HG03039 (cell line): ENCODE data around the gene CILP.
A peak's percentile ranks its signal among the peaks of the same experiment; 100 is the strongest.
"Not testable (repeated sequence)": the region's sequence is repeated elsewhere in the genome, so short reads cannot be mapped to it uniquely, and the experiment has no call there.

Experiments
- ATAC-seq: cut with Tn5 transposase; IDR thresholded peaks from one replicate; pipeline ENCODE4 v1.9.1; 2021; ENCODE audit warnings: mild to moderate bottlenecking, moderate library complexity; ENCODE audit not compliant: unreplicated experiment

CILP gene

DNA sequence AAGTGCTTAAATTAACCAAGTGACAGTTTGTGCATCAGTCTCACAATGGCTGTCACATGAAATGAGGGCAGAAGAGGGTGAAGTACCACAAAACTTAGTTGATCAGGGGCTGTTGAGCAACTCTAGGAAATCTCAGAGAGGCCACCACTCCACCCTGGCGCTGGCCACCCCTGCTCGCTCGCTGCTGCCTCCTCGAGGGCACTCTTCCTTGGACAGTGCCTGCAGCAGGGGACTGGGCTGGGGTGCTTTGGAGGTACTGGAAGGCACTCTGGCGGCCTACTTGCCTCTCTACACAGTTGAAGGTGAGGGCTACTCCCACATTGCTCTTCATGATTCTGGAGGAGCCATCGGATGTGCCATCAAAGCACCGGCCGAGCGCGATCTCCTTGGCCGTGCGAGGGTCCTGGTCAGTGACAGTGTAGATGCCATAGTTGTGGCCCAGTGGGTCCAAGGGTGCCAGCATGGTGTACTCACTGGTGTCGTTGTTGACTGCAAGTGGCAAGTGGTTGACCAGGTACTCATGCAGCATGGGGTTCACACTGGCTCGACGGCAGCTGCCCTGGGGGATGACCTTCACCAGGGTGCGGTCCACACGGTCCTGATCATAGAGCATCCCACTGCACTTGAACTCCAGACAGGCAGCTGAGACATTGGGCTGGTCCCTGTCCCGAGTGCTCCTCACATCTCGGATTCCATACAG lies 14.5 kb downstream of the CILP start:
- ATAC-seq, result no peak

GRCh38 chr15:65195548-65195923 lies 15.7 kb downstream of the CILP start:
- ATAC-seq, result no peak

DNA sequence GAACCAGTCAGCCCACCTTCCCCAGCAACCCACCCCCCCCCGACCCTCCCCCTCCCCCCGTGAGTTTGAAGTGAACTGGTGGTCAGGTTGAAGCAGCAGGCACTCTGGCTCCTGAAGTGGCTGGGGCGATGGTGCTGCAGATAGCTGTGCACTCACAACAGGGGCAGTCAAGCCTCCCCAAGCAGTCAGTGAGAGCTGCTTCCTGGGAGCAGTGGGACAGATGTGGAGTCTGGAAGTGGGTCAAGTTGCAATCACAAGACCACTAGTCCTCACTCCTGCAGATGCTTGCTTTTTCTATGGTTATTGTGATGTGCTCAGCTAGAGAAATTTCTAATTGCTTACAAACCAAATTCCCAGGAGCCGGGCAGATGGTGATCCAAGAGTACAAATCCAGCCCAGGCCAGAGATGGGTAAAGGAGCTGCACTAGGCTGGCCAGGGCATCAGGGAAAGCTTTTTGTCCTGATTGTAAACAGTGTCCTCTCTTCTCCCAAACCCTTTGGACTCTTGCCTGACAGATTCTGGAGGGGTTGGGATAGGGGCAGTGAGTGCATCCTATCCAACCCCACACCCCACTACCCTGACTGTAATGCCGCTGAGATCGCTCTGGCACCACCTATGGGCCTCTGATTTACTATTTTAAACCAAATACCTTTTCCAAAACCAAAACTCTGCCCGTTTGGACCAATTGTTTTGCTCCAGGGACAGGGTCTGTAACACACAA lies 16.3 kb downstream of the CILP start:
- no peak for ATAC-seq

- no peak for ATAC-seq
Measured at GRCh38 chr15:65192016-65192415, 19.3 kb downstream of the CILP start.

DNA sequence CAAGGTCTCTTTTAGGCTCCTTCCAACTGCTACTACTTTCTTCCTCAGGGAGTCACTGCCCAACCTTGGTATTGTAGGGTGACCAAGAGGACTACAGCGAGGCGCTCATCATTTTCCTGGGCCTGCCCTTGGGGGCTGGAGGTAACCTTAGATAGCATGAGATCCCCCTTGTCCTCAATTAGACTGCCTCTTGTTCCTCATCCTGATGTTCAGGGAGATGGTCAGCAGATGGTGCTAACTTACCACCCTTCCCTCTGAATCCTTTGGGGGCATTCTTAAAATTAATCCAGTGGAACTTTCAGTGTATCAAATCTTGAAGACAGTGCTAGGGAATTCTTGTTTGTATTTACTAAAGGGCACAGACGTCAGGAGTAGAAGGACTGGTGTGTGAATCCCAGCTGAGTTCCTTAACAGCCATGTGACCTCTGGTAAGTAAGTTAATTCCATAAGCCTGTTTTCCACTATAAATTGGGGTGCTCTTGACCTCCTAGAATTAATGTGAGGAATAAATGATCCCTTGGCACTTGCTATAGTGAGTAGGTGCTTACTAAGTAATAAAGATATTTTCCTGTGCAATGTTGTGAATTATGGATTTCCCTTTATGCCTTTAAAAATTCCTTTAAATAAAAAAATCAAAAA lies 22.1 kb downstream of the CILP start:
- no peak for ATAC-seq

GRCh38 chr15:65188472-65188871 lies 22.8 kb downstream of the CILP start:
- not testable (repeated sequence) for ATAC-seq

GRCh38 chr15:65184868-65185717 lies 26.2 kb downstream of the CILP start, which contains the start of gene CLPX:
TSS of gene CLPX (minus strand) at chr15:65185342. CDS start at chr15:65185153, 189 bp downstream.
- peak; percentile 82 for ATAC-seq

DNA sequence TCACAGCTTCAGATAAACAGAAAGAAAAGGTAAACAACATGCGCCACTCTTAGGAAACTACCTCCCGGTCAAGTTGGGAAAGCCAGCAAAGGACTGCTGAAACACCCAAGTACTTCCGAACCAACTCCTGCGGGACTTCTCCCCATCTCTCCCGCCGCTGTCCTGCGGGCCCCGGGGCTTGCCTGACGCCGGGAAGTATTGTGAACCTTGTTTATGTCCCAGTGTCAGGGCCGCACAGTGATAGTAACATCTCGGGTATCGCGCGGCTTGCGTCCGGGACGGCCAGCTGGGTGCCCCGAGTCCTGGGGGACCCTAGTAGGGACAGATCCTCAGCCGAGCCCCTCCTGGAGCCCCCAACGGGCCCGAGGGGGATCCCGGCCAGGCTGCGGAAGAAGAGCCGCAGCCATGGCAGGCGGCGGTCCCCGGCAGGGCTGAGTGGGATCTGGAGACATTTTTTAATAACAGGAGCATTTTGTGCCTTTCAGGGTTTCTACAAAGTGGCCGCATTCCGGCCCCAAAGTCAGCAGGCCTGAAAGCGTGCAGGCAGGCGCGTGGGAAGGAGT lies 26.9 kb downstream of the CILP start:
- no peak for ATAC-seq

- ATAC-seq, result no peak
Measured at GRCh38 chr15:65183865-65184159, 27.5 kb downstream of the CILP start.

DNA sequence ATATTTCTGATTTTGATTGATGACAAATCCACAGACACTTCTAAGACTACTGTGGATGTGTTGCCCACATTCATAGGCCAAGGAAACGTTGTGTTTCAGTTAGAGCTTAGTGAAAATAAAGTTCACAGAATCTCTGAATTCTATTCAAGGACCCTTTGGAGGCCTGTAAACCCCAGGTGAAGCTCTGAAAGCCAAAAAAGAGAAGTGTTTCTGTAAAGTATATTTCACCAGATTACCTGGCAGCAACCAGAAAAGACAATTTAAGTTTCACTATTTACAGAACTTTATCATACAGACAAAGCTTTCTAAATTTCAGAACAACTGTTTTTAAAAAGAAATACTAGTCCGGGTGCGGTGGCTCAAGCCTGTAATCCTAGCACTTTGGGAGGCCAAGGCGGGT lies 28.7 kb downstream of the CILP start:
- no peak for ATAC-seq

DNA sequence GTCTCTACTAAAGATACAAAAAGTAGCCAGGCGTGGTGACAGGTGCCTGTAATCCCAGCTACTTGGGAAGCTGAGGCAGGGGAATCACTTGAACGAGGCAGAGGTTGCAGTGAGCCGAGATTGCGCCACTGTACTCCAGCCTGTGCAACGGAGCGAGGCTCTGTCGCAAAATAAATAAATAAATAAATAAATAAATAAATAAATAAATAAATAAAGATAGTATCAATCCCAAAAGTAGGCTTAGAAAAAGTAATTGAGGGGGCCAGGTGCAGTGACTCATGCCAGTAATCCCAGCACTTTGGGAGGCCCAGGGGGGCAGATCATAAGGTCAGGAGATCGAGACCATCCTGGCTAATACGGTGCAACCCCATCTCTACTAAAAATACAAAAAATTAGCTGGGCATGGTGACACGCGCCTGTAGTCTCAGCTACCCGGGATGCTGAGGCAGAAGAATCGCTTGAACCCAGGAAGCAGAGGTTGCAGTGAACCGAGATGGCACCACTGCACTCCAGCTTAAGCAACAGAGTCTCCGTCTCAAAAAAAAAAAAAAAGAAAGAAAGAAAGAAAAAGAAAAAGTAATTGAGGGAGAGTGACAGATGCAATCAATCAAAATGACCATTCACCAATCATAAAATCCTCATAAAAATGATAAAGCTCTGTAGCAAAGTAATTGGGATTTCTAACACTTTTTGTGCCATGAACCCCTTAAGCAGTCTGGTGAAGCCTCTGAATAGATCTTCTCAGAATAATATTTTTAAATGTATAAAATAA lies 29.5 kb downstream of the CILP start:
- not testable (repeated sequence) for ATAC-seq

DNA sequence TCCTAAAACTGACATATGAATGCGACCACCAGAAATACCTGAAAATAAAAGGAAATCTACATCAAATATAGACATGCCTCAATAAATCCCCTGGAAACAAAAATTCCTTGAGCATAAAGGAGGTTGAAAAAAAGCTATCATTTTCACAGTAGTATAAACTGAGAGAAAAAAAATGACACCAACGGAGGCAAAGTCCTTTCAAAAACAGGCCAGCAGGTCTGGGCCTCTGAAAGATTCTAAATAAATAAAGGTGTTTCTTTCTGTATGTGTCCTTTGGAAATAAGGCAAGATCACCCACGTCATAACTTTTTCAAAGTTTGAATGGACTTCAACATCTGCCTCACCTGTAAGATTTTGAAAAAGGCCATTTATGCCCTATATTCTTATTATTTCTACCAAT lies 31.1 kb downstream of the CILP start:
- no peak for ATAC-seq

DNA sequence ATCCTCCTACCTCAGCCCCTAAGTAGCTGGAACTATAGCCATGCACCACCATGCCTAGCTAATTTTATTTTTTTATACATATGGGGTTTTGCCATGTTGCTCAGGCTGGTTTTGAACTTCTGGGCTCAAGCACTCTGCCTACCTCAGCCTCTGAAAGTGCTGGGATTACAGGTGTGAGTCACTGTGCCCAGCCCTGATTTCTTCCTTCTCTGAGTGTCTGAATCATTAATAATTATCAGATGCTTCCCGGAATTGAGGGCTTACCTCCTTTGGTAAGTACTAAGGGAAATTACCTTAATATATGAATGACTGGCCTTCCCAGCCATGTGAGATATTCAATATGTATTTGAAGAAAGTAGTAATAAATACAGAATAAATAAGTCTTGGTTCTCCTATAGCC lies 33.4 kb downstream of the CILP start:
- no peak for ATAC-seq

- no peak for ATAC-seq
Measured at GRCh38 chr15:65176056-65176455, 35.2 kb downstream of the CILP start.

DNA sequence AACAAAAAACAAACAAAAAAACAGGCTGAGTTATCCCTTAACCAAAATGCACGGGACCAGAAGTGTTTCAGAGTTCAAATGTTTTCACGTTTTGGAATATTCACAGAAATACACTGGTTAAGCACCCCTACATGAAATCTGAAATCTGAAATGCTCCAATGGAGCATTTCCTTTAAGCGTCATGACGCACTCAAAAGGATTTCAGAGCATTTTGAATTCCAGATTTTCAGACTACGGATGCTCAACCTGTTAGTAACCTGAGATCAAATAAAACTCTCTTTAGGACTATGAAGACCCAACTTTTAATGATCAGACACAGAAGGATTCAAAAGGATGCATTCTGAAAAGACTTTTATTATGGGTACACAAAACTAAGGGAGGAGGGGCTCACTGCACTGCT lies 35.8 kb downstream of the CILP start:
- no peak for ATAC-seq

GRCh38 chr15:65174509-65174908 lies 36.8 kb downstream of the CILP start:
- ATAC-seq, result no peak

GRCh38 chr15:65172531-65172930 lies 38.7 kb downstream of the CILP start:
- no peak for ATAC-seq

DNA sequence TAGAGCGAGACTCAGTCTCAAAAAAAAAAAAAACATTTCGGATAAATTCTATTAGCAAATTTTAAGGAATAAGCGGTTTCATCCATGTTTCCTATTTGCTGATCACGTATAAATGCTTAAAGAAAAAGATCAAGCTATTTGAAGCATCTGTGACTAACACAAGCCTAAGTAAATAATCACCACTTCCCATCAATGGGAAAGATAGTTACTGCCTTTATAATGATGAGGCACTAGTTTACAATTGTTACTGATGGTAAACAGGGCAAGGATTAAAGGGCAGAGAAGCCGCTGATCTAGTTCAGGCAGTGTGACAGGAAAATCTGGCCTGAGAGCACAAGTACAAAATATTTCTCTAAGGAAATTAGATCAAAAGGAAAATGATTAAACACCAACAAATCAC lies 39.8 kb downstream of the CILP start:
- no peak for ATAC-seq

DNA sequence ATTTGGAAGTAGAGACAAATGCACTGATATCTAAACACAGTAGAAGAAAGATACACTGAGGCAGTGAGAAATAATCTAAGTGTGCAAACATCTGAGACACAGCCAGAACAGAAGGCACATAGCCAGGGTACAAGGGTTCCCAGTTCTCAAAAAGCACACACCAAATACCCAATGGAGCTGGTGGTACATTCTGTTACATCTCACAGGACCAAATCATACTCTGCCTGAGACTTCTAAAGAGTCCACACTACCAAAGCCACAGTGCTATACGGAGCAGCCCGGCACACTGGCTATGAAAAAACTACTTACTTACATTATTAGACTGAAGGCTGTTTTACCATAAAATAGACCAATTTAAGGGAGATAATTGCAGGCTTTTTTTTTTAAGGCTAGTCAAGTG lies 45.4 kb downstream of the CILP start:
- no peak for ATAC-seq

- ATAC-seq, result no peak
Measured at GRCh38 chr15:65164139-65164538, 47.1 kb downstream of the CILP start.
